ENCODE results near the gene APBB2. TPM values are rescaled to one million over a fixed set of nuclear protein-coding genes. Genes with fewer than 3 reads are reported as not detected.

The APBB2 gene
- polyA plus RNA-seq, 3 donors from 2014 or later, result not detected

DNA sequence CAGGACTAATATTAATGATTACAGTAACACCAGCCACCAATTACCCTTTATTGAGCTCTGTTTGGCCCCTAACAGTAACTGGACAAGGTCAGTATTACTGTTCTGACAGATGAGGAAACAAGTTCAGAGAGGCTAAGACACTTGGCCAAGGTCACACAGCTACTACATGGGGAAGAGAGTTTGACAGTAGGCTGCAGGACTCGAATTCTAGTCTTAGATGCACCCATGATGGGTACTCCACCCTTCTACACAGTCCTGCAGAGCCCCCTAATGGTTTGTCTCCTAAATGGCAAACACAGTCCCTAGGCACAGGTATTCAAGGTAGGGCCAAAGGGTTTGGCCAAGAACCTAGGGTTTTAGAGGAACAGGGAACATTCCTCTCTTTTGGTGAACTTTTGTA, 370.6 kb downstream of the APBB2 start:
- peaks cover 2 to 5% (median 3%) of the 10 kb centered on the region in 3 donors for H3K27me3 Mint-ChIP-seq (ENCODE audit: low read depth in 3 of 3)
- no peaks in the 10 kb centered on the region for H3K36me3 Mint-ChIP-seq
- H3K4me1 Mint-ChIP-seq, result no peaks in the 10 kb centered on the region
- H3K4me3 Mint-ChIP-seq, result no peak overlapping the region
- H3K9me3 Mint-ChIP-seq, result no peaks in the 10 kb centered on the region
- no peak for DNase-seq
- no peak overlapping the region for H3K27ac Mint-ChIP-seq

DNA sequence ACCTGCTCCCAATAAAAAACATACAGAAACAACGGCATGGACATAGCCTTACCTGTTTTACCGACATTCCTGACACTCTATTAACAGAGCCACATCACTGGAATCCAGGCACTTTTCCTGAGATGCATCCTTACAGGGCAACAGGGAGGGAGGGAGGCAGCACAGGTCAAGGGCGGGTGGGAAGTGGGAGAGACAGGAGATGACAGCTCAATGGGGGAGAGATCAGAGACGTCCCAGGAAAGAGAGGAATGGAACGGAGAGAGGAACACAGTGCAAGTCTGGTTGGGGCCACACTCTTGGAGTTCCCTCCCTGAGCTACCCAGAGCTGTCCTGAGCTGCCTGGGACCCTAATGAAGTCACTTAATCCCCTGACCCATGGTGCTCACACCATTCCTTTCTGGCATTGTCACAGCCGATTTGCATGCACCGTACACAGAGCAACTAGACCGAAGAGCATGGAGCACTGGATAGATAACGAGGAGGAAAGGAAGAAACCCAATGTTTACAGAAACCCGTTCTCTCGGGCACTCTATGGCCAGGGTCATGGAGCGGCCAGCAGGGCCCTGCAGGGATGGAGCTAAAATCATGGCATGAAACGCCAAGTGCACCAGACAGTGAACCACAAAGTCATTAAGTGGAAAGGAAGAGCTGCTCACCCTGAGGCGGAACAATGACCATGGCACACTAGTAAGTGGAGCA, 371.5 kb downstream of the APBB2 start:
- Mint-ChIP-seq H3K4me3 (no peak overlapping the region), H3K36me3 (no peaks in the 10 kb centered on the region), H3K27ac (no peak overlapping the region), H3K9me3 (no peaks in the 10 kb centered on the region), H3K27me3 (ENCODE audit: low read depth in 3 of 3) (peaks cover 2 to 5% (median 3%) of the 10 kb centered on the region in 3 donors), H3K4me1 (no peaks in the 10 kb centered on the region)
- DNase-seq, result no peak

DNA sequence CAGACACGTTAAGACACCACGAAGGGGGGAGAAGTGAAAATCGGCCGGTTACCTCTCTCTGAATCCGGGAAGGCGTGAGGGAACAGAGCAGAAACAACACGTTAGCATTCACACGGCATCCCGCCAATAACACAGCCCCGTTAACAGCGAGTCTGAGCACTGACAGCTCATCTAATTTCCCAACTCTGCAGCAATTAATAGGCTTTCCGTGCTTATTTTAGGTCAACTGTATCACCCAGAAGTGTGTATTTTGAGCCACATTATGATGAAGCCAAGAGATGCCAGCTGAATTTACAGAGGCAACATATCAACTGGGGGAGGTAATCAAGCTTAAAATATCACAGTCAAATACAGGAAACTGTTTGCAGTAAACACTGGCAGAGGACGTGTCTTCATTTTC, 372.0 kb downstream of the APBB2 start:
- Mint-ChIP-seq H3K36me3 (no peaks in the 10 kb centered on the region), H3K27ac (no peak overlapping the region), H3K27me3 (ENCODE audit: low read depth in 3 of 3) (peaks cover 2 to 5% (median 3%) of the 10 kb centered on the region in 3 donors), H3K4me3 (no peak overlapping the region), H3K9me3 (no peaks in the 10 kb centered on the region), H3K4me1 (no peaks in the 10 kb centered on the region)
- DNase-seq, result no peak

DNA sequence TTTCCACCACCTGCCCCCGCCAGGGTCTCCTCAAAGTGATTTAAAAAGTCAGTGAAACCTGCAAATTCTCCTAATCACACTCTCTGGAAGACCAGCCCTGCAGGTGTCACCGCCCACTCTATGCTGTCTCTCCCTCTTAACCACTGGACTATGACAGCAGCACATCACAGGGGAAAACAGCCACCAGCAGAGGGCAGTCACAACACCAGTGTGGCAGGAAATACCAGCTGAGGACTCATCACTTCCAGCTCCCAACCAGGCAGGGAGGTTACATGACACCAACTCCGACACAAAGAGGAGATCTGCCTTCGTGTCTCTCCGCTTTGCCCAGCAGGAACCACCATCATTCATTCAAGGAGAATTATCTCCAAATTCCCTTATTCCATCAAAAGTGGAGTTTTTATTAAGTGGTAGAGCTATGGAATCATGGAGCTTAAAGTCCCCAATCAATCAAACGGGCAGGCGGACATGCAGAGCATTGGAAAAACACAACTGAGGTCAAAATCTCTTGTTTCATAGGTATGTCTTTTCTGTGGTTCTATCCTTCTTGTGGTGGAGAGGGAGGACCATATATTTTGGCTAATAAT, 373.3 kb downstream of the APBB2 start:
- peak in 1 of 3 donors; percentile 1 for DNase-seq
- peaks cover 0 to 5% (median 4%) of the 10 kb centered on the region in 3 donors for H3K27me3 Mint-ChIP-seq (ENCODE audit: low read depth in 3 of 3)
- H3K9me3 Mint-ChIP-seq, result no peaks in the 10 kb centered on the region
- H3K4me1 Mint-ChIP-seq, result no peaks in the 10 kb centered on the region
- no peaks in the 10 kb centered on the region for H3K36me3 Mint-ChIP-seq
- no peak overlapping the region for H3K4me3 Mint-ChIP-seq
- H3K27ac Mint-ChIP-seq, result no peak overlapping the region

DNA sequence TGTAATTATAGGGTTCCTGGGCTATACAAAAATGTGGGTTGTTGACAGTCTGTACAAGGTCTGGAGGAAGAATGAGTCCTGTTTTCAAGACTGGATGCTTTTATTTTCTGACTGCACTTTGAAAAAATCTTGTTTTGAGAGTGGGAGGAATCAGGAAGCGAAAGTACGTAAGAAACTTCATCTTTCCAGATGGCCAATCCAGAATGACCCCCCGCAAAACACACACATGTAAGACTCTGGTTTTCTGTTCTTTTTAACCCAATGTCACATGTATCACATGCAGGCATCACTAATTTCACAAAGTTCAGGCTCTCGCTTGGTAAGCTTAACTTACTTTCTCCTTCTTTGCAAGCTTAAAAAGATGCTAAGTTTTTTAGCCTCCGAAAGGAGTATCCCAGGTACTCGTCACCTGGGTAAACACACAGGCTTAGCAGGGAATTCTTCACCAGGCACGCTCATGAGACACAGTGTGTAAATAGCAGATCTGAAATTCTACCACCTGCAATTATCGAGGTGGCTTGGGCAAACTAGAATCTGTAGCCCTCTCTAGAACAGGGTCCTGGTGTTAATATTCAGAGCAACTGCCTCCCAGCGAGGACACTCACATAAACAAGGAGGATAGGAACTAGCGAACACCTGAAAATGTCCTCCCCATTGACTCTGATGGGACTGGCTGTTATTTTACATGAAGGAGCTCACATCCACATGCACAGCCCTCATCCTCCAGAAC, 373.9 kb downstream of the APBB2 start:
- Mint-ChIP-seq H3K27ac (no peak overlapping the region), H3K9me3 (no peaks in the 10 kb centered on the region), H3K4me3 (no peak overlapping the region), H3K36me3 (no peaks in the 10 kb centered on the region), H3K27me3 (ENCODE audit: low read depth in 3 of 3) (peaks cover 1 to 5% (median 4%) of the 10 kb centered on the region in 3 donors), H3K4me1 (no peaks in the 10 kb centered on the region)
- no peak for DNase-seq

DNA sequence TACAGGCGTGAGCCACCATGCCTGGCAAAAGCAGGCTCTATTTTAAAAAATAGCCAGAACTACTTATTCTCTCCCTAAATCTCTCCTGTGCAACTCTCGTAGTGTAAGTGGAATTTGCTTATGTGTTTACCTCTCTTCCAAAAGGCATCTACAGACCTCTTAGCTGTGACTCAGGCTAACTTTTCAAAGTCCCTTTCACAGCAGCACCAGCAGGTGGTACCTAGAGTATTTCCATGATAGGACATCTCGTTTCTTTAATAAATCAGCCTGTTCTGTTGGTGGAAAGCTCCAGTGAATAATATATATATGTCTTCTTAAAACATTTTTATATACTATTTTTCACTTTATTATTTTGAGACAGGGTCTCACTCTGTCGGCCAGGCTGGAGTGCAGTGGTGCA, 375.6 kb downstream of the APBB2 start:
- Mint-ChIP-seq H3K9me3 (no peaks in the 10 kb centered on the region), H3K36me3 (no peaks in the 10 kb centered on the region), H3K27ac (no peak overlapping the region), H3K27me3 (ENCODE audit: low read depth in 3 of 3) (peaks cover 1 to 4% (median 4%) of the 10 kb centered on the region in 3 donors), H3K4me1 (no peaks in the 10 kb centered on the region), H3K4me3 (no peak overlapping the region)
- no peak for DNase-seq

DNA sequence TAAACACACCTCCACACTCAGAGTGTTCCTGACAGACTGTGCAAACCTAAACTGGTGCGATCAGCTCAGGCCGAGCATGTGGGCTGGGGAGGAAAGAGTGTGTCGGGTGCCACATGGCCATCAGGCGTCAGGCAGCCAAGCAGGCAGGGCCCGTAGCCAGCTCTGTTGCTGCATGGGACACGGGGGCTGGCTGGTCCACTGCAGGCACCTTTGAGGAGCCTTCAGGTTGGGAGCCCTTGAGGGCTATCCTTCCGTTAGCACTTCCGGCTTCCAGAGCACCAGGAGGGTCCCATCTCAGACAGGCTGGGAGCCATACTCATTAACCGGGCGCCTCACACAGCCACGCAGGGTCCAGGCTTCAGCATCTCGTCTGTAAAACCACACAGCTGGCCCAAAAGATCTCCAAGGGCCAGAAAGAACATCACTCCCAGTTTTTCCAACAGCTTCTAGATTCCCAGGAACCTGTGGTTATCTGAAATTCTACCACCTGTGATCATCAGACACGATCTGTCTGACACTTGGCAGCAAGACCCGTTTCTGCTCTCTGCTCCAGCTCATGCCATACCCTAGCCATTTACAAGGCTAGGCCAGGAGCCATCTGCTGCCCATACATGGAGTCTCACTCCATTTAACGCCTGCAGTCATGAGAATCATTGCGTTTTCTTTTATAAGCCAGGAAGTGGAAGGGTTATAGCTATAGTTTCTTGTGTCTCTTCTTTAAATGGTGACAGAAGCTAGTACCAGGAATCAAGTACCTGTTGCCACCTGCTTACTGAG, 377.1 kb downstream of the APBB2 start:
- no peaks in the 10 kb centered on the region for H3K9me3 Mint-ChIP-seq
- DNase-seq, result no peak
- peaks cover 1 to 4% (median 4%) of the 10 kb centered on the region in 3 donors for H3K27me3 Mint-ChIP-seq (ENCODE audit: low read depth in 3 of 3)
- no peak overlapping the region for H3K4me3 Mint-ChIP-seq
- H3K4me1 Mint-ChIP-seq, result no peaks in the 10 kb centered on the region
- H3K36me3 Mint-ChIP-seq, result no peaks in the 10 kb centered on the region
- H3K27ac Mint-ChIP-seq, result no peak overlapping the region

DNA sequence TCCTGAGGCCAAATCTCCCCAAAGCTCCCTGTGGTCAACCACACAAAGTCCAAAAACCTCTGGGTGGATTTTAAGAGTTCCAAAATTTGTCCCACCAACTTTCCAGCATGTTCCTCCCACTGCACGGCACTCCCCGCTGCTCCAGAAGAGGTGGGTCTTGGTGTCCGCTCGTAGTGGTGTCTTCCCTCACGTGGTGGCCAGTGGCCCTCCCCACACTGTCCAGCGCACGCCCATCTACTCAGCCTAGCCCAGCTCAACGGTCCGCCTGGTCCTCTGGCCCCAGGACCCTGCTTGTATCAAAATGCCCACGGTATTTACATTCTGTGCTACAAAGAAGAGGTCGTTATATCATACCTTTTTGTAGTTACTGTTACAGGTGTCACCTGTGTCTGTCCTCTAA, 381.1 kb downstream of the APBB2 start:
- Mint-ChIP-seq H3K4me3 (no peak overlapping the region), H3K36me3 (no peaks in the 10 kb centered on the region), H3K27ac (no peak overlapping the region), H3K9me3 (no peaks in the 10 kb centered on the region), H3K4me1 (no peaks in the 10 kb centered on the region), H3K27me3 (ENCODE audit: low read depth in 3 of 3) (peaks cover 0 to 2% (median 1%) of the 10 kb centered on the region in 3 donors)
- no peak for DNase-seq

DNA sequence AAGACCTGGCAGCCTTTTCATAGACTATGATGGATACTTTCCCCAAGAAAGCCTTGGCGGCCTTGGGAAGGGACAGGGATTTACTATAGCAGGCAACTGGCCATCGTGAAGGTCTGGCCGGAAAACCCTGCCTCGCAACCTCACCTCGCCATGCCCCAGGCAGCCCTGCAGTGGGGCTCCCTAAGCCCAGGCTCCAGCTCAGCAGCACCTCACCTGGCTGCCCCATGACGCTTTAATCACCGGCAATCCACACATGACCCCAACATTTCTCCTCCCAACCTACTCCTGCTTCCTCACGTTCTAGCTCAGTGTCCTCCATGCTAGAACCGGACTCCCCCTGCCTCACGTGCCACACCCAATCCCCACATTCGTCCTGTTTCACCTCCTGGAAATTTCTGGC, 382.2 kb downstream of the APBB2 start:
- Mint-ChIP-seq H3K9me3 (no peaks in the 10 kb centered on the region), H3K27me3 (ENCODE audit: low read depth in 3 of 3) (peaks cover 0 to 2% (median 1%) of the 10 kb centered on the region in 3 donors), H3K27ac (no peak overlapping the region), H3K4me1 (no peaks in the 10 kb centered on the region), H3K4me3 (no peak overlapping the region), H3K36me3 (no peaks in the 10 kb centered on the region)
- DNase-seq, result no peak

DNA sequence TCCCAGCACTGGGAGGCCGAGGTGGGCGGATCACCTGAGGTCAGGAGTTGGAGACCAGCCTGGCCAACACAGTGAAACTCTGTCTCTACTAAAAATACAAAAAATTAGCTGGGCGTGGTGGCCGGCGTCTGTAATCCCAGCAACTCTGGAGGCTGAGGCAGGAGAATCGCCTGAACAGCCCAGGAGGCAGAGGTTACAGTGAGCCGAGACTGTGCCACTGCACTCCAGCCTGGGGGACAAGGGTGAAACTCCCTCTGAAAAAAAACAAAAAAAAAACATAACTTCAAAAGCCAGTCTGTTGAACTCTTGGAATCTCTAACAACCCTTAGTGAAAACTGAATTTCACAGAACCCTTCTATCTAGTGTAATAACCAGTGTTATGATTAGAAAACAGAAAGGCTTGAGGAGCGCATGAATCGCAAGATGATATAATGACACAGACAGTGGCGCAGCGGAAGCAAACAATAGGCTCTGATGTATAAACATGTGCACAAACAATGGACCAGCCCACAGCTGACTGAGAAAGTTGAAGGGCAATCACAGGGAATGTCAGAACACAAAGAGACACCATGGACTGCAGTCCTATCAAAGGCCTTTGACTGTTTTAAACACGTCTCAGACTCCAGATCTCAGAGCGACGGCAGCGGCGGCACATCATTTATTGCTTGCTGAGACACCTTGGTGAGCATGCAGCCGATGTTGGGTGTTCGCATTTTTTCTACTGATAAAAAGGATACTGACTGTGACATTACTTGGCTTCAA, 383.0 kb downstream of the APBB2 start:
- Mint-ChIP-seq H3K9me3 (no peaks in the 10 kb centered on the region), H3K4me3 (no peak overlapping the region), H3K4me1 (no peaks in the 10 kb centered on the region), H3K27ac (no peak overlapping the region), H3K36me3 (no peaks in the 10 kb centered on the region), H3K27me3 (ENCODE audit: low read depth in 3 of 3) (peaks cover 0 to 1% (median under 1%) of the 10 kb centered on the region in 3 donors)
- no peak for DNase-seq

DNA sequence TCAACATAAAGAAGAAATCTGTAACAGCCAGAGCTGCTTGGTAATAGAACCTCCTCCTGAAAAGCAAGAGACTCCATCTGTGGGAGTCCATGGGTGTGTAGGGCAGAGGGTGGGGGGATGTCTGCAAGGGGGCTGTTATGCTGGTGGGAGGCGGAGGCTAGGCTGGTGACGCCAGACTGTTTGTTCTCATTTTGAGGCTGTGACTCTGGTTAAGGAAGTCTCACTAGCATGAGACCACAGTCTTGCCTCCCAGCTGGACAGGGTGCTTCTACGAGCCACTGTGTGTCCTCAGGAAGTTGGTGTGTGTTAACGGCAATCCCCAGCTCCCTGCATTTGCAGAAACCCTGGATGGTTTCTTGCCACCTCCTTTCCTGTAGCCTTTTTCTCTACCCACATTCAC, 384.8 kb downstream of the APBB2 start:
- no peaks in the 10 kb centered on the region for H3K27me3 Mint-ChIP-seq (ENCODE audit: low read depth in 3 of 3)
- no peak overlapping the region for H3K27ac Mint-ChIP-seq
- no peak for DNase-seq
- no peaks in the 10 kb centered on the region for H3K36me3 Mint-ChIP-seq
- no peaks in the 10 kb centered on the region for H3K9me3 Mint-ChIP-seq
- no peaks in the 10 kb centered on the region for H3K4me1 Mint-ChIP-seq
- no peak overlapping the region for H3K4me3 Mint-ChIP-seq

DNA sequence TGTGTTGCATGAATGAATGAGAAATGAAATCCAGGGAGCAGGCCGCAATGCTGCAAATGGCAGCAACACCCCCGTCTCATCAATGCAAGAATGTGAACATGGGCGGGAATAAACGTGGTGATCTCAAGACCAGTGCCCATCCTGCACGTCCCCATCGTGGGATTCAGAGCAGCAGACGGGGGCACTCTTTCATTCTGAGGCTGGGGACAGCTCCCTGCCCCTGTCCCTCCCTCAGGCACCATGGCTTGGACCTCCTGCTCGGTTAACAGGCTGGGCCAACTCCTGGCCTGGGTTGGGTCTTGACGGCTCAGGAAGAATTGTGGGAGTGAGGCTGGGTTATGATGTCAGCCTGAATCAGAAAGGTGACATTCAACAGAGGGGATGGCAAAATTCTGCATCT, 385.7 kb downstream of the APBB2 start:
- H3K4me3 Mint-ChIP-seq, result no peak overlapping the region
- H3K27me3 Mint-ChIP-seq (ENCODE audit: low read depth in 3 of 3), result no peaks in the 10 kb centered on the region
- H3K9me3 Mint-ChIP-seq, result no peaks in the 10 kb centered on the region
- H3K27ac Mint-ChIP-seq, result no peak overlapping the region
- no peaks in the 10 kb centered on the region for H3K36me3 Mint-ChIP-seq
- H3K4me1 Mint-ChIP-seq, result no peaks in the 10 kb centered on the region
- no peak for DNase-seq

DNA sequence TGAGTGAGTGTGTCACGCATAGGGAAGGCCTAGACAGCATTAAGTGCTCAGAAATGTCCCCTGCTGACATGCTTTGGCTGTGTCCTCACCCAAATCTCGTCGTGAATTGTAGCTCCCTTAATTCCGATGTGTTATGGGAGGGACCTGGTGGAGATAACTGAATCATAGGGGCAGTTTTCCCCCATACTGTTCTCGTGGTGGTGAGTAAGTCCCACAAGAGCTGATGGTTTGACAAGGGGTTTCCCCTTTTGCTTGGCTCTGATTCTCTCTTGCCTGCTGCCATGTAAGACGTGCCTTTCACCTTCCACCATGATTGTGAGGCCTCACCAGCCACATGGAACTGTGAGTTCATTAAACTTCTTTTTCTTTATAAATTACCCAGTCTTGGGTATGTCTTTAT, 386.6 kb downstream of the APBB2 start:
- no peak overlapping the region for H3K4me3 Mint-ChIP-seq
- H3K36me3 Mint-ChIP-seq, result no peaks in the 10 kb centered on the region
- no peaks in the 10 kb centered on the region for H3K9me3 Mint-ChIP-seq

More for the DNA sequence above, 386.6 kb downstream of the APBB2 start:
- Mint-ChIP-seq H3K27ac (no peak overlapping the region), H3K27me3 (ENCODE audit: low read depth in 3 of 3) (peaks cover 0 to 2% (median 2%) of the 10 kb centered on the region in 3 donors), H3K4me1 (no peaks in the 10 kb centered on the region)
- no peak for DNase-seq
